GM10266 (cell line): ENCODE results near the gene RPS24.
"Not testable (repeated sequence)": the region's sequence is repeated elsewhere in the genome, so short reads cannot be mapped to it uniquely, and the experiment has no call there.

Experiments
- DNase-seq: peaks from one replicate; pipeline ENCODE4 v3.0.0; 2012; ENCODE audit errors: extremely low spot score
- CTCF ChIP-seq: IDR thresholded peaks from 2 replicates; pipeline ENCODE4 v1.5.1; 2012; ENCODE audit warnings: mild to moderate bottlenecking, low read depth; ENCODE audit not compliant: control insufficient read depth, insufficient read depth; ENCODE audit errors: missing control alignments

The RPS24 gene

GRCh38 chr10:78033637-78034470 is at the start of gene RPS24:
TSS of gene RPS24 (plus strand) at chr10:78033863. CDS start at chr10:78033902, 39 bp downstream.
- peak; percentile 87 for DNase-seq
- TF ChIP-seq CTCF: no peak

GRCh38 chr10:77984986-77985385 is 48.7 kb upstream of the RPS24 start:
- no peak for DNase-seq
- TF ChIP-seq CTCF: no peak

GRCh38 chr10:77987671-77988255 is 45.9 kb upstream of the RPS24 start:
- no peak for TF ChIP-seq CTCF
- DNase-seq: no peak

- DNase-seq: no peak
- TF ChIP-seq CTCF: no peak
Measured at GRCh38 chr10:77989081-77989724, 44.5 kb upstream of the RPS24 start.

GRCh38 chr10:77993620-77994019 is 40.0 kb upstream of the RPS24 start:
- TF ChIP-seq CTCF: no peak
- no peak for DNase-seq

GRCh38 chr10:77998780-77999179 is 34.9 kb upstream of the RPS24 start:
- DNase-seq: not testable (repeated sequence)

GRCh38 chr10:78000206-78000605 is 33.5 kb upstream of the RPS24 start:
- no peak for DNase-seq
- no peak for TF ChIP-seq CTCF
